IPS-20b (cell line): ENCODE results near the gene HS2ST1.

Experiments used
- H3K27ac ChIP-seq: one replicate; pipeline ENCODE4 v1.5.1; 2013; ENCODE audit warnings: low read length
- H3K27me3 ChIP-seq: 2 replicates; pipeline ENCODE4 v1.6.1; 2013; ENCODE audit warnings: mild to moderate bottlenecking, low read length, inconsistent platforms; ENCODE audit not compliant: insufficient read depth
- H3K36me3 ChIP-seq: 2 replicates; pipeline ENCODE4 v1.6.1; 2013; ENCODE audit warnings: low read depth, mild to moderate bottlenecking, inconsistent platforms, low read length, moderate library complexity; ENCODE audit not compliant: insufficient read depth
- H3K4me1 ChIP-seq: 2 replicates; pipeline ENCODE4 v1.6.1; 2013; ENCODE audit warnings: mild to moderate bottlenecking, control low read depth, inconsistent platforms, low read length, moderate library complexity; ENCODE audit not compliant: insufficient read depth
- H3K4me3 ChIP-seq: 2 replicates; pipeline ENCODE4 v1.5.1; 2013; ENCODE audit warnings: mild to moderate bottlenecking, low read length, inconsistent platforms
- H3K9ac ChIP-seq: 2 replicates; pipeline ENCODE4 v1.6.1; 2013; ENCODE audit warnings: low read depth, mild to moderate bottlenecking, inconsistent platforms, low read length, moderate library complexity
- H3K9me3 ChIP-seq: 2 replicates; pipeline ENCODE4 v1.6.1; 2013; ENCODE audit warnings: mild to moderate bottlenecking, low read depth, low read length, inconsistent platforms; ENCODE audit not compliant: insufficient read depth

The HS2ST1 gene

GRCh38 chr1:87144981-87145380 is 230.5 kb downstream of the HS2ST1 start:
- Histone ChIP-seq H3K9ac (no peak overlapping the region), H3K36me3 (no peaks in the 10 kb centered on the region), H3K9me3 (no peaks in the 10 kb centered on the region), H3K4me1 (peaks cover 15% of the 10 kb centered on the region), H3K27ac (no peak overlapping the region), H3K4me3 (no peak overlapping the region), H3K27me3 (peaks cover 17% of the 10 kb centered on the region)

GRCh38 chr1:87146538-87146937 is 232.1 kb downstream of the HS2ST1 start:
- Histone ChIP-seq H3K27me3 (peaks cover 32% of the 10 kb centered on the region), H3K27ac (no peak overlapping the region), H3K9me3 (no peaks in the 10 kb centered on the region), H3K4me3 (no peak overlapping the region), H3K36me3 (no peaks in the 10 kb centered on the region), H3K9ac (no peak overlapping the region), H3K4me1 (peaks cover 28% of the 10 kb centered on the region)

GRCh38 chr1:87146986-87147385 is 232.6 kb downstream of the HS2ST1 start:
- no peak overlapping the region for H3K27ac ChIP-seq
- no peaks in the 10 kb centered on the region for H3K9me3 ChIP-seq
- H3K27me3 ChIP-seq, result peaks cover 35% of the 10 kb centered on the region
- H3K4me1 ChIP-seq, result peaks cover 30% of the 10 kb centered on the region
- H3K4me3 ChIP-seq, result no peak overlapping the region
- H3K36me3 ChIP-seq, result no peaks in the 10 kb centered on the region
- H3K9ac ChIP-seq, result no peak overlapping the region

- H3K27me3 ChIP-seq, result peaks cover 43% of the 10 kb centered on the region
- no peaks in the 10 kb centered on the region for H3K9me3 ChIP-seq
- H3K4me3 ChIP-seq, result no peak overlapping the region
- no peak overlapping the region for H3K27ac ChIP-seq
- no peaks in the 10 kb centered on the region for H3K36me3 ChIP-seq
- H3K4me1 ChIP-seq, result peaks cover 36% of the 10 kb centered on the region
- H3K9ac ChIP-seq, result no peak overlapping the region
These were observed 233.4 kb downstream of the HS2ST1 start for GRCh38 chr1:87147851-87148250.

- Histone ChIP-seq H3K4me3 (no peak overlapping the region), H3K27me3 (peaks cover 50% of the 10 kb centered on the region), H3K27ac (no peak overlapping the region), H3K9ac (no peak overlapping the region), H3K4me1 (peaks cover 36% of the 10 kb centered on the region), H3K36me3 (no peaks in the 10 kb centered on the region), H3K9me3 (no peaks in the 10 kb centered on the region)
These were observed 234.2 kb downstream of the HS2ST1 start for GRCh38 chr1:87148661-87149060.

GRCh38 chr1:87149241-87150041 is 235.0 kb downstream of the HS2ST1 start:
- Histone ChIP-seq H3K9ac (no peak overlapping the region), H3K36me3 (no peaks in the 10 kb centered on the region), H3K9me3 (no peaks in the 10 kb centered on the region), H3K27me3 (peaks cover 50% of the 10 kb centered on the region), H3K4me1 (peaks cover 36% of the 10 kb centered on the region), H3K4me3 (no peak overlapping the region), H3K27ac (no peak overlapping the region)

GRCh38 chr1:87150143-87150542 is 235.7 kb downstream of the HS2ST1 start:
- Histone ChIP-seq H3K4me3 (no peak overlapping the region), H3K27ac (no peak overlapping the region), H3K9ac (no peak overlapping the region), H3K4me1 (peaks cover 36% of the 10 kb centered on the region), H3K9me3 (no peaks in the 10 kb centered on the region), H3K36me3 (no peaks in the 10 kb centered on the region), H3K27me3 (peaks cover 50% of the 10 kb centered on the region)

GRCh38 chr1:87151500-87152421 is 237.3 kb downstream of the HS2ST1 start:
- H3K9ac ChIP-seq, result peak overlapping the region; percentile 60; the same call in 1 of the 2 replicates
- peaks cover 36% of the 10 kb centered on the region for H3K4me1 ChIP-seq
- H3K27me3 ChIP-seq, result peaks cover 50% of the 10 kb centered on the region
- H3K36me3 ChIP-seq, result no peaks in the 10 kb centered on the region
- H3K9me3 ChIP-seq, result no peaks in the 10 kb centered on the region
- H3K27ac ChIP-seq, result no peak overlapping the region
- H3K4me3 ChIP-seq, result peak overlapping the region; percentile 59

- Histone ChIP-seq H3K4me1 (peaks cover 27% of the 10 kb centered on the region), H3K27ac (no peak overlapping the region), H3K9ac (no peak overlapping the region), H3K4me3 (no peak overlapping the region), H3K9me3 (no peaks in the 10 kb centered on the region), H3K27me3 (peaks cover 33% of the 10 kb centered on the region), H3K36me3 (no peaks in the 10 kb centered on the region)
These were observed 239.9 kb downstream of the HS2ST1 start for GRCh38 chr1:87154384-87154783.

- H3K27me3 ChIP-seq, result peaks cover 32% of the 10 kb centered on the region
- H3K9me3 ChIP-seq, result no peaks in the 10 kb centered on the region
- peaks cover 19% of the 10 kb centered on the region for H3K4me1 ChIP-seq
- no peak overlapping the region for H3K27ac ChIP-seq
- no peaks in the 10 kb centered on the region for H3K36me3 ChIP-seq
- no peak overlapping the region for H3K9ac ChIP-seq
- no peak overlapping the region for H3K4me3 ChIP-seq
These were observed 240.7 kb downstream of the HS2ST1 start for GRCh38 chr1:87155170-87155569.

GRCh38 chr1:87155648-87156047 is 241.2 kb downstream of the HS2ST1 start:
- Histone ChIP-seq H3K36me3 (no peaks in the 10 kb centered on the region), H3K9me3 (no peaks in the 10 kb centered on the region), H3K9ac (no peak overlapping the region), H3K27me3 (peaks cover 27% of the 10 kb centered on the region), H3K4me1 (peaks cover 16% of the 10 kb centered on the region; the same call in 1 of the 2 replicates), H3K4me3 (no peak overlapping the region), H3K27ac (no peak overlapping the region)
